GM19438 (cell line): ENCODE results near the gene TSPAN4.

Experiments
- ATAC-seq: cut with Tn5 transposase; IDR thresholded peaks from one replicate; pipeline ENCODE4 v1.9.1; 2021; ENCODE audit warnings: low read depth; ENCODE audit not compliant: unreplicated experiment

Gene TSPAN4

DNA sequence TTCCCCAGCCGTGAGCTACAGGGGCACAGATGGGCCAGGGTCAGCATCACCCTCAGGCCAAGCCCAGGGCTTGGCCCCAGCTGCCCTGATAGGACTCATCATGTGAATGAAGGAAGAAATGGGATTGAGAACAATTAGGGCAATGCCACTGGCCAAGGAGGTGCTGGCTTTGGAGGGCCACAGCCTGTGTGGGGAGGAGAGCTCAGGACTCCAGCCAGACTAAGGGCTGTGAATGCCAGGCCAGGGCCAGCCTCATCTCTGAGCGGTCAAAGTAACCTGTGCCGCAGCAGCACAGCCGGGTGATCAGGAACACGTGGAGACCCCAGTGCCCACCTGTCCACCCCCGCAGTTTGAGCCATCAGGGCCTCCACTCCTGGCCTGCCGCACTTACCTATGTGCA lies 57.9 kb downstream of the TSPAN4 start:
- ATAC-seq, result no peak

DNA sequence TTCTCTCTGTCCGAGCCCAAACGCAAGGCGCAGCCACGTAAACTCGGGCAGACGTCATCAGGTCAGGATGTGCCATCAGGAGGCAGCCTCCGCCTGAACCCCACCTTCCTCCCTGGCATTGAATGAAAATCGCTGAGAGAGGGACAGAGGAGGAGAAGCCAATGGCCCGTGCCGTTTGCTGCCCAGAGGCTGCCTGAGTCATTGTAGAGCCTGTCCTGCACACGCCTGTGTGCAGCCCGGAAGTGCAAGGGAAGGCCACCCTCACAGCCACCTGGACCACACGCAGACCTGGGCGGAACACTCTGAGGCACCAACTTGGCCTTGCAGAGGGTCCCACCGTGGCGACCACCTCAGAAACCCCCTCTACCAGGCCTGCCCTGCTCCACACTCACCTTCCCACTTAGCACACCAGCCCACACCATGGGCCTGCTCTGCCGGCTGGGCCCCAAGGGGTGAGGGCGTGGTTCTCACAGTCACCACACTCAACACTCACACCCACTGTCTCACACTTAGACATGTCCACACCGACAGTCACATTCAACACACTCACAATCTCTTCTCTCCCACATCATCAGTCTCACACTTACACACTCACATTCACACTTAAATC lies 58.9 kb downstream of the TSPAN4 start:
- no peak for ATAC-seq

GRCh38 chr11:904380-904779 lies 61.7 kb downstream of the TSPAN4 start:
- no peak for ATAC-seq

GRCh38 chr11:905952-906351 lies 63.3 kb downstream of the TSPAN4 start:
- no peak for ATAC-seq

GRCh38 chr11:907668-908067 lies 65.0 kb downstream of the TSPAN4 start:
- no peak for ATAC-seq

GRCh38 chr11:908273-908672 lies 65.6 kb downstream of the TSPAN4 start:
- no peak for ATAC-seq

GRCh38 chr11:909406-909805 lies 66.8 kb downstream of the TSPAN4 start:
- no peak for ATAC-seq

- ATAC-seq, result peak; percentile 34
These were observed 67.5 kb downstream of the TSPAN4 start for GRCh38 chr11:910044-910588.

DNA sequence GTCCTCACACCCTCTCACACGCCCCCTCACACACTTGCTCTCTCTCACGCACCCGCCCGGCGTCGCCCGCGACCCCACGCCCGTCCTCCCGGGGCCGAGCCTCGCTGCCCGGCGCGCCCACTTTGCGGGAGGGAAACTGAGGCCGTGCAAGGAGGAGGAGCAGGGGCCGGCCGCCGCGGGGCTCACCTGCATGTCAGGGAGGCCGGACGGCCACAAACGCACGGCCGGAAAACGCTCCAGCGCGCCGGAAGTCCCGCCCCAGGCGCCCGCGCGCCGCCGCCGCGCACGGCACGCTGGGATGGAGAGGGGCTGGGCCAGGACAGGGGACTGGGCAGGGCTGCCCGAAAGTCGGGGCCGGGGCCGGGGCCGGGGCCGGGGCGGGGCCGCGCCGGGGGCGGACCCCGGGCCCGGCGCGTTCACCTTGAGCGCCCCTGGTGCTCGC lies 68.0 kb downstream of the TSPAN4 start, which contains the start of gene CHID1:
TSS of gene CHID1 (minus strand) at position 222 of the 442 bp plus-strand sequence. CDS start 5,994 bp downstream, outside the sequence.
- ATAC-seq, result peak; percentile 93

GRCh38 chr11:911031-911889 lies 68.6 kb downstream of the TSPAN4 start:
- peak; percentile 29 for ATAC-seq

- ATAC-seq, result no peak
These were observed 69.2 kb downstream of the TSPAN4 start for GRCh38 chr11:911890-912219.

- ATAC-seq, result no peak
These were observed 69.6 kb downstream of the TSPAN4 start for GRCh38 chr11:912266-912665.

GRCh38 chr11:913043-913442 lies 70.4 kb downstream of the TSPAN4 start:
- ATAC-seq, result no peak

DNA sequence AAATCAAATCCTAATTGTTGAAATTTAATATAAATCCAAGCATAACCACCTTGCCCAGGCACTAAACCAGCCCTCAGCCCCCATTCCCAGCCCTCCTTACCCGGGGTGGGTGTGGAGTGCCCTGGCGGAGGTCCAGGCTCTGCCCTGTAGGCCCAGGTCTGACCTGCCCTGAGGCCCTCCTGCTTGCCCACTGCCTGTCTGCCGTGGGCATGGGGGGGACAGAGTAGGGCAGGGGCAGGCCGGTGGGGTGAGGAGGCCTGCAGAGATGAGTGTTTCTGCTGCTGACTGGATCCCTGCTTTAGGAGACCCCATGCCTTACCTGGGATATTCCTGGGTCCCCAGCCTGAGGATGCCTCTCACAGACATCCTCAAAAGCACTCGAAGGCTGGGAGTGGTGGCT lies 71.6 kb downstream of the TSPAN4 start:
- no peak for ATAC-seq

- ATAC-seq, result no peak
These were observed 72.3 kb downstream of the TSPAN4 start for GRCh38 chr11:914747-915501.
